Stromal cell of bone marrow (primary cell): Measurements from ENCODE around the gene PGA4.
"Not testable (repeated sequence)": the region's sequence is repeated elsewhere in the genome, so short reads cannot be mapped to it uniquely, and the experiment has no call there.

ENCODE experiments used
- DNase-seq: peaks from one replicate; pipeline ENCODE4 v3.0.0-alpha.2; 2012; ENCODE audit warnings: low read depth

The PGA4 gene

GRCh38 chr11:61250796-61251765 lies 28.9 kb downstream of the PGA4 start:
- not testable (repeated sequence) for DNase-seq

GRCh38 chr11:61252332-61252731 lies 30.2 kb downstream of the PGA4 start:
- DNase-seq: not testable (repeated sequence)

GRCh38 chr11:61254403-61255025 lies 32.4 kb downstream of the PGA4 start:
- DNase-seq: peak; percentile 24

- DNase-seq: no peak
Observed at GRCh38 chr11:61256710-61257482, 34.7 kb downstream of the PGA4 start.

- DNase-seq: no peak
Observed at GRCh38 chr11:61258546-61258945, 36.4 kb downstream of the PGA4 start.

- DNase-seq: no peak
Observed at GRCh38 chr11:61259363-61259762, 37.2 kb downstream of the PGA4 start.

GRCh38 chr11:61264371-61264770 lies 42.2 kb downstream of the PGA4 start:
- DNase-seq: no peak

GRCh38 chr11:61264795-61265194 lies 42.6 kb downstream of the PGA4 start:
- DNase-seq: no peak

- DNase-seq: no peak
Observed at GRCh38 chr11:61265357-61265756, 43.2 kb downstream of the PGA4 start.

- DNase-seq: no peak
Observed at GRCh38 chr11:61266602-61267001, 44.5 kb downstream of the PGA4 start.

GRCh38 chr11:61267437-61267841 lies 45.3 kb downstream of the PGA4 start:
- no peak for DNase-seq

GRCh38 chr11:61268588-61269250 lies 46.6 kb downstream of the PGA4 start:
- DNase-seq: no peak

- DNase-seq: peak; percentile 63
Observed at GRCh38 chr11:61270354-61271076, 48.4 kb downstream of the PGA4 start.

- no peak for DNase-seq
Observed at GRCh38 chr11:61272731-61273130, 50.6 kb downstream of the PGA4 start.

GRCh38 chr11:61273178-61274078 lies 51.3 kb downstream of the PGA4 start:
- no peak for DNase-seq

GRCh38 chr11:61274084-61274483 lies 51.9 kb downstream of the PGA4 start:
- no peak for DNase-seq

- no peak for DNase-seq
Observed at GRCh38 chr11:61275191-61275590, 53.0 kb downstream of the PGA4 start.

GRCh38 chr11:61277186-61278000 lies 55.2 kb downstream of the PGA4 start:
- no peak for DNase-seq

GRCh38 chr11:61278001-61278470 lies 55.9 kb downstream of the PGA4 start:
- no peak for DNase-seq
